K562 (cell line): ENCODE measurements around the gene TFPT. TPM values are rescaled to one million over a fixed set of nuclear protein-coding genes. Genes with fewer than 3 reads are reported as not detected.
A peak's percentile ranks its signal among the peaks of the same experiment; 100 is the strongest.

Source experiments
- CBFA2T2 ChIP-seq: fragments of 450-650 bp; conservative IDR thresholded peaks from 2 replicates; pipeline ENCODE4 v1.6.1; 2017; ENCODE audit warnings: mild to moderate bottlenecking
- CBFB ChIP-seq: sonication (generic); formaldehyde crosslinking; IDR thresholded peaks from 2 replicates; pipeline ENCODE4 v1.4.0; 2020; ENCODE audit warnings: mild to moderate bottlenecking, missing genetic modification reagents
- CBX1 ChIP-seq: sonication (generic); IDR thresholded peaks from 2 replicates; pipeline ENCODE4 v1.6.1; 2016; ENCODE audit warnings: antibody characterized with exemption, low read depth, mild to moderate bottlenecking
- ETS1 ChIP-seq: conservative IDR thresholded peaks from 2 replicates; pipeline ENCODE4 v1.6.1; 2011; ENCODE audit warnings: low read depth, mild to moderate bottlenecking, low read length; ENCODE audit not compliant: control insufficient read depth
- GTF2F1 ChIP-seq: IDR thresholded peaks from 2 replicates; pipeline ENCODE4 v1.6.1; 2011; ENCODE audit warnings: low read depth, low read length, improper control_type of control experiment
- GTF3C2 ChIP-seq: IDR thresholded peaks from 3 replicates; pipeline ENCODE4 v1.6.1; 2011; ENCODE audit warnings: borderline replicate concordance, mild to moderate bottlenecking, moderate library complexity; ENCODE audit not compliant: insufficient read length; ENCODE audit errors: extremely low read depth
- HMGN3 ChIP-seq: IDR thresholded peaks from 2 replicates; pipeline ENCODE4 v1.6.1; 2011; ENCODE audit warnings: borderline replicate concordance, low read depth, mild to moderate bottlenecking, mixed read lengths, low read length; ENCODE audit not compliant: insufficient read length; ENCODE audit errors: extremely low read depth
- MITF ChIP-seq: IDR thresholded peaks from 2 replicates; pipeline ENCODE4 v1.6.1; 2014; ENCODE audit warnings: antibody characterized with exemption
- NCOR1 ChIP-seq: fragments of 450-650 bp; IDR thresholded peaks from 2 replicates; pipeline ENCODE4 v1.6.1; 2016; ENCODE audit warnings: mild to moderate bottlenecking, moderate library complexity
- POLR2A ChIP-seq: fragments of 450-650 bp; conservative IDR thresholded peaks from 2 replicates; pipeline ENCODE4 v1.6.1; 2016
- RBM22 ChIP-seq: fragments of 200-400 bp; formaldehyde crosslinking; IDR thresholded peaks from 2 replicates; pipeline ENCODE4 v1.6.1; 2018; ENCODE audit warnings: low read length, low read depth; ENCODE audit not compliant: poor library complexity, severe bottlenecking
- THRB ChIP-seq: fragments of 450-650 bp; formaldehyde crosslinking; conservative IDR thresholded peaks from 2 replicates; pipeline ENCODE4 v1.4.0; 2022; ENCODE audit warnings: mild to moderate bottlenecking, missing genetic modification characterization
- TOE1 ChIP-seq, 2 experiments: fragments of 450-650 bp in 1 of 2; sonication (generic) in 1 of 2; formaldehyde crosslinking in 1 of 2; IDR thresholded peaks; 2 replicates each; pipeline versions ENCODE4 v1.7.1 to v1.8.0; 2016 to 2022; ENCODE audit warnings: borderline replicate concordance in 2 of 2, mild to moderate bottlenecking in 2 of 2, antibody characterized with exemption in 1 of 2, inconsistent platforms in 1 of 2, low read depth in 1 of 2, missing genetic modification reagents in 1 of 2, moderate library complexity in 1 of 2
- ZNF512 ChIP-seq: IDR thresholded peaks from 2 replicates; pipeline ENCODE4 v1.6.1; 2016; ENCODE audit warnings: missing genetic modification characterization, missing compliant biosample characterization
- polyA plus RNA-seq, 8 experiments: library from polyadenylated mRNA; depleted of rRNA in 4 of 8; stranded (reverse) in 5 of 8; unstranded in 3 of 8; fragments of >200 nt; fragmentation: Nextera tagmentation in 2 of 8; fragmentation: Illumina TruSeq in 1 of 8; extraction: Ambion mirVana in 2 of 8; extraction: Trizol in 1 of 8; gene quantifications; 2 replicates each; pipeline versions ENCODE4 v1.2.1 to v1.2.3, GENCODE V29; 2011 to 2014; ENCODE audit warnings: inconsistent platforms in 1 of 8, missing spikeins in 1 of 8
- total RNA-seq, 7 experiments: library from RNA; depleted of rRNA in 6 of 7; stranded (reverse); fragments of >200 nt in 6 of 7; fragmentation: Illumina TruSeq in 2 of 7; extraction: Trizol in 2 of 7; gene quantifications; 2 replicates each; pipeline versions ENCODE4 v1.2.1 to v1.2.3, GENCODE V29; 2011 to 2021; ENCODE audit warnings: low replicate concordance in 1 of 7
- TF ChIP-seq, protein P1 (sequence below): sonication (generic); formaldehyde crosslinking; IDR thresholded peaks from 2 replicates; pipeline ENCODE4 v1.8.1; 2022; ENCODE audit warnings: missing genetic modification reagents

The TFPT gene
- total and polyA plus RNA-seq, 9 of the 15 experiments (the other 6 are each of a cell fraction or from before 2014, with no cell fraction given), result 0.72 to 16.4 (median 9.2) TPM

- TF ChIP-seq THRB (CRISPR knock-in tag), result no peak
- TF ChIP-seq GTF2F1, result no peak
- TF ChIP-seq CBFB, result peak; percentile 88; the same call in 1 of the 2 replicates
- TF ChIP-seq ETS1, result peak; percentile 98
- no peak for TF ChIP-seq RBM22
- TF ChIP-seq CBFA2T2, result no peak
- TF ChIP-seq, protein P1, sequence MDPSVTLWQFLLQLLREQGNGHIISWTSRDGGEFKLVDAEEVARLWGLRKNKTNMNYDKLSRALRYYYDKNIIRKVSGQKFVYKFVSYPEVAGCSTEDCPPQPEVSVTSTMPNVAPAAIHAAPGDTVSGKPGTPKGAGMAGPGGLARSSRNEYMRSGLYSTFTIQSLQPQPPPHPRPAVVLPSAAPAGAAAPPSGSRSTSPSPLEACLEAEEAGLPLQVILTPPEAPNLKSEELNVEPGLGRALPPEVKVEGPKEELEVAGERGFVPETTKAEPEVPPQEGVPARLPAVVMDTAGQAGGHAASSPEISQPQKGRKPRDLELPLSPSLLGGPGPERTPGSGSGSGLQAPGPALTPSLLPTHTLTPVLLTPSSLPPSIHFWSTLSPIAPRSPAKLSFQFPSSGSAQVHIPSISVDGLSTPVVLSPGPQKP, result no peak
- TF ChIP-seq GTF3C2, result no peak
- peak; percentile 12; the same call in 1 of the 2 replicates for TF ChIP-seq MITF
- TF ChIP-seq POLR2A, result peak; percentile 95
- peak; percentile 18; the same call in 1 of the 2 replicates for TF ChIP-seq CBX1
- peak; percentile 43; the same call in 1 of the 2 replicates for TF ChIP-seq NCOR1
- TF ChIP-seq TOE1 (IDR thresholded peaks at IDR 0.05; ENCODE audit: borderline replicate concordance), result peak; percentile 57
- no peak for TF ChIP-seq TOE1 (CRISPR knock-in tag; IDR thresholded peaks at IDR 0.05; ENCODE audit: borderline replicate concordance, low read depth)
- no peak for TF ChIP-seq HMGN3
- TF ChIP-seq ZNF512, result no peak
These were observed at the start of gene TFPT, which contains the start of gene PRPF31 (continued) for GRCh38 chr19:54115109-54116063.
